Measurements from ENCODE around the gene EPG5. TPM values are rescaled to one million over a fixed set of nuclear protein-coding genes. Genes with fewer than 3 reads are reported as not detected.
A peak's percentile ranks its signal among the peaks of the same experiment; 100 is the strongest.
"Not testable (repeated sequence)": the region's sequence is repeated elsewhere in the genome, so short reads cannot be mapped to it uniquely, and the experiment has no call there.

Gene EPG5
- total RNA-seq, 1 donor, result 161 TPM

GRCh38 chr18:45820106-45820745 lies 146.9 kb downstream of the EPG5 start:
- no peak for DNase-seq (ENCODE audit: low read depth)
- H3K4me3 ChIP-seq (ENCODE audit: low read depth, low read length), result no peak overlapping the region
- TF ChIP-seq, protein P1, sequence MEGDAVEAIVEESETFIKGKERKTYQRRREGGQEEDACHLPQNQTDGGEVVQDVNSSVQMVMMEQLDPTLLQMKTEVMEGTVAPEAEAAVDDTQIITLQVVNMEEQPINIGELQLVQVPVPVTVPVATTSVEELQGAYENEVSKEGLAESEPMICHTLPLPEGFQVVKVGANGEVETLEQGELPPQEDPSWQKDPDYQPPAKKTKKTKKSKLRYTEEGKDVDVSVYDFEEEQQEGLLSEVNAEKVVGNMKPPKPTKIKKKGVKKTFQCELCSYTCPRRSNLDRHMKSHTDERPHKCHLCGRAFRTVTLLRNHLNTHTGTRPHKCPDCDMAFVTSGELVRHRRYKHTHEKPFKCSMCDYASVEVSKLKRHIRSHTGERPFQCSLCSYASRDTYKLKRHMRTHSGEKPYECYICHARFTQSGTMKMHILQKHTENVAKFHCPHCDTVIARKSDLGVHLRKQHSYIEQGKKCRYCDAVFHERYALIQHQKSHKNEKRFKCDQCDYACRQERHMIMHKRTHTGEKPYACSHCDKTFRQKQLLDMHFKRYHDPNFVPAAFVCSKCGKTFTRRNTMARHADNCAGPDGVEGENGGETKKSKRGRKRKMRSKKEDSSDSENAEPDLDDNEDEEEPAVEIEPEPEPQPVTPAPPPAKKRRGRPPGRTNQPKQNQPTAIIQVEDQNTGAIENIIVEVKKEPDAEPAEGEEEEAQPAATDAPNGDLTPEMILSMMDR (IDR thresholded peaks at IDR 0.05; ENCODE audit: insufficient read depth, low read depth, low read length), result no peak

- H3K4me3 ChIP-seq (ENCODE audit: low read depth, low read length), result not testable (repeated sequence)
- DNase-seq (ENCODE audit: low read depth), result peak; percentile 57
These were observed 148.4 kb downstream of the EPG5 start for GRCh38 chr18:45818765-45819164.

GRCh38 chr18:45817543-45817942 lies 149.6 kb downstream of the EPG5 start:
- TF ChIP-seq, protein P1 (IDR thresholded peaks at IDR 0.05; ENCODE audit: insufficient read depth, low read depth, low read length), result no peak
- no peak for DNase-seq (ENCODE audit: low read depth)

DNA sequence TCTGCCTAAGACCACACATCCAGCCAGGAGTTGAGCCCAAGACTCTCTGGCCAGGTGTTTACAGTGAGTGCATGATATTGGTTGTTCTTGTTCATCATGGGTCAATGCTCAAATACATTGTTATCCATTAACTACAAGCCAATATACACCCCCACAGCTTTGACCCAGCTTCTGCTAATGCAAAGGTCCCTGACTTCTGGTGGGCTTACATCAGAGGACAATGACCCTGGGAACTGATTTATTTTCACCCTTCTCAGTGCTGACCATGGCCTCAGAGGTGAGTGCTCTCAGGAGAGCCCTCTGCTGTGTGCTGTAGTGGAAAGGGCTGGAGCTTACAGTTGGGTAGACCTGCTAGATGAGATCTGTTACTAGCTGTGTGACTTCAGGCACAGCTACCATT lies 152.4 kb downstream of the EPG5 start:
- not testable (repeated sequence) for DNase-seq (ENCODE audit: low read depth); H3K4me3 ChIP-seq (ENCODE audit: low read depth, low read length)

More at GRCh38 chr18:45817543-45817942, 149.6 kb downstream of the EPG5 start:
- no peak overlapping the region for H3K4me3 ChIP-seq (ENCODE audit: low read depth, low read length)

DNA sequence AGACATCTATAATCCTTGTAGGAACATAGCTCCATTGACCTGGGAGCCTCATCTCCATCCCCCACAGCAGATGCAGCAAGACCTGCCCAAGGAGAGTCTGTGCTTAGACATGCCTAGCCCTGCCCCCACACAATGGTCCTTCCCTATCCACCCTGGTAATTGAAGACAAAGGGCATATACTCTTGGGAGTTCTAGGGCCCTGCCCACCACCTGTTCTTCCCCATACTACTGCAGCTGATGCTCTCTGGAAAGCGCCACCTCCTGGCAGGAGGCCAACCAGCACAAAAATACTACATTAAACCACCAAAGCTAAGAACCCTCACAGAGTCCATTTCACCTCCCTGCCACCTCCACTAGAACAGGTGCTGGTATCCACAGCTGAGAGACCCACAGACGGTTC lies 160.0 kb downstream of the EPG5 start:
- not testable (repeated sequence) for DNase-seq (ENCODE audit: low read depth); H3K4me3 ChIP-seq (ENCODE audit: low read depth, low read length)

GRCh38 chr18:45806226-45806625 lies 160.9 kb downstream of the EPG5 start:
- peak; percentile 84 for DNase-seq (ENCODE audit: low read depth)
- TF ChIP-seq, protein P1 (IDR thresholded peaks at IDR 0.05; ENCODE audit: insufficient read depth, low read depth, low read length), result no peak
- no peak overlapping the region for H3K4me3 ChIP-seq (ENCODE audit: low read depth, low read length)

DNA sequence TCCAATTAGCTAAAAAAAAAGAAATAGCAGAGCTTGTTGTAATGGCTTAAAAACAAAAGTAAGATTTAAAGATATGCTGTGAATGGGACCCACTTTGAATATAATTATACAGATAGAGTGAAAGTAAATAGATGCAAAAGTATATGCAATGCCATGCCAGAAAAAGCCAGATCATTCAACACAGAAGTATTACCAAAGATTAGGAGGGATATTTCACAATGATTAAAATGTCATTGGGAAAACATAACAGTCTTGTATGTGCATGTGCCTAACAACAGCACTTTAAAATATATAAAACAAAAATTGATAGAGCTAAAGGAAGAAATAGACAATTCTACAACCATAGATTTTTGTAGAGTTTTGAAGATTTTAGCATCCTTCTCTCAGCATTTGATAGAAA lies 161.6 kb downstream of the EPG5 start:
- TF ChIP-seq, protein P1 (IDR thresholded peaks at IDR 0.05; ENCODE audit: insufficient read depth, low read depth, low read length), result no peak
- DNase-seq (ENCODE audit: low read depth), result peak; percentile 45

DNA sequence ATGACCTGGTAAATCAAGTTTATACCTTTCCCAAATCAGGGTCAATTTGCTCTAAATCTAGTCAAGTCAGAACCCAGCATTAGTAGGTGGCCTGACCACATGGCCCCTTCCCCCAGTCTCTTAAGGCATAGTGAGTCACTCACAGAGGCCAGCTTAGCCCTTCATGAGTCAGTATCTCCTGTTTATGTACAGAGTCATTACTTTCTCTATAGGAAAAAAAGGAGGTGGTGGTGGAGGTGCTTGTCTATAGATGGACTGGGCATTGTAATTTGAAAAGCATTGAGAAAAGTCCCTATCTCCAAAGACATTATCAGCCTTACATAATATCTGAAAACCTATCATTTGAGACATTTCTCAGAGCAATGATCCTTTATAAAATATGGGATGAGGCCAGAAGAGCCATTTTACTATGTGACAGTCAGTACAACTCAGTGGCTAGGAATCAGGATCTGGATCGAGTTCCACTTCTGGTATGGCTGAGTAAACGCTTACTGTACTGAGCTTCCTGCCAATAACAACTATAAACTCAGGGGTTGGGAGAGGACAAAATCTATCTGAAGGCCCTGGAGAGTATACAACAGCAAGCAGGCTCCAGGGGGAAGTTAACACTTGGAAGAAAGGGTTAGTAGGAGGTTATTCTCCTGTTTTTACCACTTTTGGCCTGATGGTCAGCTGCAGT lies 164.2 kb downstream of the EPG5 start:
- TF ChIP-seq, protein P1 (IDR thresholded peaks at IDR 0.05; ENCODE audit: insufficient read depth, low read depth, low read length), result no peak
- peak; percentile 95 for DNase-seq (ENCODE audit: low read depth)
- H3K4me3 ChIP-seq (ENCODE audit: low read depth, low read length), result no peak overlapping the region

More for the DNA sequence above, 161.6 kb downstream of the EPG5 start:
- H3K4me3 ChIP-seq (ENCODE audit: low read depth, low read length), result no peak overlapping the region

Measured in fibroblast of villous mesenchyme (primary cell).